ENCODE data around the gene SLC10A7. TPM values are rescaled to one million over a fixed set of nuclear protein-coding genes. Genes with fewer than 3 reads are reported as not detected.

SLC10A7 gene
- total RNA-seq, 2 experiments from 2014 or later: 8.7 to 9.9 TPM

- Histone ChIP-seq H3K4me1 (ENCODE audit: insufficient read depth, low read length) (no peaks in the 10 kb centered on the region), H3K9me3 (ENCODE audit: control insufficient read depth in 1 of 2, insufficient read depth in 1 of 2, low read length in 2 of 2) (no peaks in the 10 kb centered on the region), H3K36me3 (ENCODE audit: insufficient read depth, low read length) (peaks cover 20% of the 10 kb centered on the region), H3K4me3 (ENCODE audit: low read length) (no peak overlapping the region), H3K27me3 (ENCODE audit: control insufficient read depth in 1 of 2, insufficient read depth in 2 of 2, low read length in 2 of 2) (no peaks in the 10 kb centered on the region), H3K27ac (ENCODE audit: low read depth in 1 of 2, low read length in 2 of 2) (no peak overlapping the region)
- H3K27me3 Mint-ChIP-seq: no peaks in the 10 kb centered on the region
- H3K4me1 Mint-ChIP-seq (ENCODE audit: low read depth): no peaks in the 10 kb centered on the region
- CTCF ChIA-PET: interaction anchor here (1.2 kb wide), 1 partner anchor 14 kb away, joined by 3 read pairs; no protein-coding TSS in a partner anchor
- H3K4me3 Mint-ChIP-seq: no peak overlapping the region
- intact Hi-C loops (cut with DNase I, micrococcal nuclease): no loop called here
- TF ChIP-seq, protein P1, sequence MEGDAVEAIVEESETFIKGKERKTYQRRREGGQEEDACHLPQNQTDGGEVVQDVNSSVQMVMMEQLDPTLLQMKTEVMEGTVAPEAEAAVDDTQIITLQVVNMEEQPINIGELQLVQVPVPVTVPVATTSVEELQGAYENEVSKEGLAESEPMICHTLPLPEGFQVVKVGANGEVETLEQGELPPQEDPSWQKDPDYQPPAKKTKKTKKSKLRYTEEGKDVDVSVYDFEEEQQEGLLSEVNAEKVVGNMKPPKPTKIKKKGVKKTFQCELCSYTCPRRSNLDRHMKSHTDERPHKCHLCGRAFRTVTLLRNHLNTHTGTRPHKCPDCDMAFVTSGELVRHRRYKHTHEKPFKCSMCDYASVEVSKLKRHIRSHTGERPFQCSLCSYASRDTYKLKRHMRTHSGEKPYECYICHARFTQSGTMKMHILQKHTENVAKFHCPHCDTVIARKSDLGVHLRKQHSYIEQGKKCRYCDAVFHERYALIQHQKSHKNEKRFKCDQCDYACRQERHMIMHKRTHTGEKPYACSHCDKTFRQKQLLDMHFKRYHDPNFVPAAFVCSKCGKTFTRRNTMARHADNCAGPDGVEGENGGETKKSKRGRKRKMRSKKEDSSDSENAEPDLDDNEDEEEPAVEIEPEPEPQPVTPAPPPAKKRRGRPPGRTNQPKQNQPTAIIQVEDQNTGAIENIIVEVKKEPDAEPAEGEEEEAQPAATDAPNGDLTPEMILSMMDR (IDR thresholded peaks at IDR 0.05): no peak
- no peak overlapping the region for H3K27ac Mint-ChIP-seq
- peaks cover 53% of the 10 kb centered on the region for H3K36me3 Mint-ChIP-seq (ENCODE audit: low read depth)
- POLR2A ChIA-PET: no interaction called here
- no peaks in the 10 kb centered on the region for H3K9me3 Mint-ChIP-seq
- DNase-seq: no peak
- no peak for ATAC-seq (ENCODE audit: poor library complexity)
Measured at GRCh38 chr4:146506272-146506671, 15.5 kb downstream of the SLC10A7 start.

GRCh38 chr4:146500216-146500615, 21.5 kb downstream of the SLC10A7 start:
- TF ChIP-seq, protein P1 (IDR thresholded peaks at IDR 0.05): no peak
- no peak overlapping the region for H3K4me3 Mint-ChIP-seq

DNA sequence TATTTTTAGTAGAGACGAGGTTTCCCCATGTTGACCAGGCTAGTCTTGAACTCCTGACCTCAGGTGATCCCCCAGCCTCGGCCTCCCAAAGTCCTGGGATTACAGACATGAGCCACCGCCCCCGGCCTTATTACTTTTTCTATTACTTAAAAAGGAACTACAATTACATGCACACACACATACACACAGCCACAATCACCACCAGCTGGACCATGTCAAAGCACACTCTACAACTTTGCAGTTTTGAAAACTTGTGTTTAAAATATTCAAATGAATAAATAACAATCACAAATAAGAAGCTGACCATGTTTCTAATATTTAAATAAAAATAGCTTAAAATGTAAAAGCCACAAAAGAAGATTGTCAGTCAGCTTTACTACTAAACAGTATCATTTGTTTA, 23.4 kb downstream of the SLC10A7 start:
- TF ChIP-seq, protein P1 (IDR thresholded peaks at IDR 0.05): no peak
- no peak overlapping the region for H3K27ac ChIP-seq (ENCODE audit: low read depth in 1 of 2, low read length in 2 of 2)
- H3K27me3 ChIP-seq (ENCODE audit: control insufficient read depth in 1 of 2, insufficient read depth in 2 of 2, low read length in 2 of 2): no peaks in the 10 kb centered on the region
- no peaks in the 10 kb centered on the region for H3K9me3 ChIP-seq (ENCODE audit: control insufficient read depth in 1 of 2, insufficient read depth in 1 of 2, low read length in 2 of 2)
- H3K4me1 Mint-ChIP-seq (ENCODE audit: low read depth): peaks cover 23% of the 10 kb centered on the region
- H3K27ac Mint-ChIP-seq: no peak overlapping the region
- H3K27me3 Mint-ChIP-seq: no peaks in the 10 kb centered on the region
- H3K9me3 Mint-ChIP-seq: no peaks in the 10 kb centered on the region
- ChIA-PET CTCF (no interaction called here), POLR2A (no interaction called here)
- H3K36me3 Mint-ChIP-seq (ENCODE audit: low read depth): peaks cover 9% of the 10 kb centered on the region
- no peak overlapping the region for H3K4me3 Mint-ChIP-seq
- H3K36me3 ChIP-seq (ENCODE audit: insufficient read depth, low read length): peaks cover 13% of the 10 kb centered on the region
- ATAC-seq (ENCODE audit: poor library complexity) (no peak), DNase-seq (no peak)
- H3K4me3 ChIP-seq (ENCODE audit: low read length): no peak overlapping the region
- intact Hi-C loops (cut with DNase I, micrococcal nuclease): no loop called here
- no peaks in the 10 kb centered on the region for H3K4me1 ChIP-seq (ENCODE audit: insufficient read depth, low read length)

More at GRCh38 chr4:146500216-146500615, 21.5 kb downstream of the SLC10A7 start:
- no peak for ATAC-seq (ENCODE audit: poor library complexity)
- peaks cover 22% of the 10 kb centered on the region for H3K4me1 Mint-ChIP-seq (ENCODE audit: low read depth)
- Histone ChIP-seq H3K27ac (ENCODE audit: low read depth in 1 of 2, low read length in 2 of 2) (no peak overlapping the region), H3K4me3 (ENCODE audit: low read length) (no peak overlapping the region), H3K27me3 (ENCODE audit: control insufficient read depth in 1 of 2, insufficient read depth in 2 of 2, low read length in 2 of 2) (no peaks in the 10 kb centered on the region), H3K36me3 (ENCODE audit: insufficient read depth, low read length) (peaks cover 13% of the 10 kb centered on the region), H3K9me3 (ENCODE audit: control insufficient read depth in 1 of 2, insufficient read depth in 1 of 2, low read length in 2 of 2) (no peaks in the 10 kb centered on the region), H3K4me1 (ENCODE audit: insufficient read depth, low read length) (no peaks in the 10 kb centered on the region)
- H3K27ac Mint-ChIP-seq: no peak overlapping the region
- ChIA-PET CTCF (no interaction called here), POLR2A (no interaction called here)
- H3K36me3 Mint-ChIP-seq (ENCODE audit: low read depth): peaks cover 17% of the 10 kb centered on the region
- intact Hi-C loops (cut with DNase I, micrococcal nuclease): no loop called here
- H3K9me3 Mint-ChIP-seq: no peaks in the 10 kb centered on the region
- no peaks in the 10 kb centered on the region for H3K27me3 Mint-ChIP-seq
- DNase-seq: no peak

Data from CD4-positive, alpha-beta T cell (primary cell).